Activated T-cell treated with anti-CD3 and anti-CD28 coated beads for 4 hours (primary cell): ENCODE measurements around the gene MOB4.
"Not testable (repeated sequence)": the region's sequence is repeated elsewhere in the genome, so short reads cannot be mapped to it uniquely, and the experiment has no call there.

Source experiments
- DNase-seq: peaks from one replicate; pipeline ENCODE4 v3.0.0-alpha.2; 2020

MOB4 gene

DNA sequence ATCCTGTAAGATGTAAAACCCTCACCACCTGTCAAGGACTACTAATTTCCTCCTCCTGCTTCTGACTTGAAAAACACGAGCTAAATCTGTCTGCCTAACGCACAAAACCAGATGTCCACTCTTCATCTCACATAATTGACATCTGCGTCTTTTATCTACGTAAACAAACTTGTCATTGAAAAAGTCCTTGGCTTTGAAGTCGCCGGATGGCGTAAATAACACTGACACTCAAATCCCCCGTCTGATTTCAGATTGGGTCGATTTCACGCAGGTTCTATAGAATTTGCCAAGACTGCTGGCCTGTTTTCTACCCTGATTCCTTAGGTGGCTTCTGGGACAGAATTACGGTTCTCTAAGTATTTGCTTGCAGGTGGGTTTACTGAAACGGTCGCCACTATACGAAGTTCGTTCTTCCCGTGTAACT is 539 bp upstream of the MOB4 start:
- no peak for DNase-seq

DNA sequence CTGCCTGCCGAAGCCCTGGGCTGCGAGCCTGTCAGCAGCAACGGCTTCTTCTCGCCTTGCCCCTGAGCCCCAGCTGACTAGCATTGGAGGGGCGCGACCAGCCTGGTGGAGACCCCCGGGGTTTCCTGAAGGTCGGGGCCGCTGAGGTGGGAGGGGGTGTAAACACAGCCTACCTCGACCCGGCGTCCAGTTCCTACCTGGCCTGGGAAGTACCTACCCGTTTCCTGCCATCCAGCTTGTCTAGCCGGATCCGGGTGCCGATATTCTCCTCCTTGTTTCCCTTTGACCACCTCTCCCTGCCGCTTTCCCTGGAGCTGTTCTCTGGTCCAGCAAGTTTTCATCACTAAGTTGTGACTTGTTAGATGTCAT is 511 bp downstream of the MOB4 start:
- DNase-seq = no peak

DNA sequence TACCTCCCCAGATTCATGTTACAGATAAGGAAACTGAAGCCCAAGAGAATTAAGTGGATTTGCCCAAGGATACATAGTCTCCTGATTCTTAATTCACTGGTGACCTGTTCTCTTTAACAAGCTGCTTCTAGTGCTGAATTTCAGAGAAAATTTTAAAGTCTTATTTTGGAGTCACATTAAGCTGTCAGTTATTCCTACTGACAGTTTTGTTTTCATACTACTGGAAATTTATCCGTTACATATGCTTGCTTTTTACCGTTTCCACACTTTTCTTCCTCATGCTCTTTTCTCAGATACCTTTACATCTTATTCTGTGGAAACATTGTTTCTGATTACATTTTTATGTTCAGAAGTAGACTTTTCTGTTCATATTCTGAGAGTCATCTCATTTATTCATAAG is 1.3 kb downstream of the MOB4 start:
- no peak for DNase-seq

DNA sequence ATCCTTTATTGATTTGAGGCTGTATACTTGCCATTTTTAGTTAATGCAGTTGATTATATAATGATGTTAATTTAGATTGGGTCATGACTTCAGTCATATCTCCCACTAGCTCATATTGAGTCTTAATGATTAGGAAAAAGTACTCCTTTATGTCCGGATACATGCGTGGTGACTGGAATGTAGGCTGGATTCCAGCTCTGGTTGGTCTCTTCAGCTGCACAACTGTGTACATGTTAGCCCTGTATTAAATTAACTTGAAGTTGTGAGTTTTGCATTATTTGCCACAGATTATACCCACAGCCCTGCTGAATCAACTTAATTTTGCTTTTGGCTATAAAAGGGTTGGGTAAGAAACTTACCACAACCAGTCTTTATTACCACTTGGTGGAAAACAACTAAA is 22.5 kb downstream of the MOB4 start:
- no peak for DNase-seq

DNA sequence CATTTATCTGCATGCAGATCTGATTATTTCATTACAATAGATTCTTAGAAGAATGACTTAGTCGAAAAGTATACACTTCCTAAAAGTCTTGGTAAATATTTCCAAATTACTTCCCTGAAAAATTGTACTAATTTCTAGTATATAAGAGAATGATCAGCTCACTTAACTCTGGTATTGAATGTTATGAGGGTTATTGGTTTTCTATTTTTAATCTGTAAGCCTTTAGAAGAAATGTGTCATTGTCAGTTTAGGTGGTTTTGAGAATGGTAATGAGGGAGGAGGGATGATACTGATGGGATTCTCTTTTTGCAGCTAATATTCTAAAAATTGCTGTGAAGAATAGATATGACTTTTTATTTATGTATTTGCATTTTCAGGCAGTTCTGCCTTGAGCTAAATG is 23.9 kb downstream of the MOB4 start:
- no peak for DNase-seq

DNA sequence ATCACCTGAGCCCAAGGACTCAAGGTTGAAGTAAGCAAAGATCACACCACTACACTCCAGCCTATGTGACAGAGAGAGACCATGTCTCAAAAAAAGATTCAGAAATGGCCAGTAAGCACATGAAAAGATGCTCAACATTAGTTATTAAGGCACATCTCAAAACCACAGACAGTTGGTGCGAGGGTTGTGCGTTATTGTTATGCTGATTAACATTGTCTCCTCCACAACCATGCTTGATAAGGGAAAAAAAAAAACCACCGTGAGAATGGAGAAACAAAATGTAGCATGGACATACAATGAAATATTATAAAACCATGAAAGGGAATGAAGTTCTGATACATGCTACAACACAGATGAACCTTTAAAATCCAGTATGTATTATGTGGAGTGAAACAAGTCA is 27.3 kb downstream of the MOB4 start:
- DNase-seq = no peak

DNA sequence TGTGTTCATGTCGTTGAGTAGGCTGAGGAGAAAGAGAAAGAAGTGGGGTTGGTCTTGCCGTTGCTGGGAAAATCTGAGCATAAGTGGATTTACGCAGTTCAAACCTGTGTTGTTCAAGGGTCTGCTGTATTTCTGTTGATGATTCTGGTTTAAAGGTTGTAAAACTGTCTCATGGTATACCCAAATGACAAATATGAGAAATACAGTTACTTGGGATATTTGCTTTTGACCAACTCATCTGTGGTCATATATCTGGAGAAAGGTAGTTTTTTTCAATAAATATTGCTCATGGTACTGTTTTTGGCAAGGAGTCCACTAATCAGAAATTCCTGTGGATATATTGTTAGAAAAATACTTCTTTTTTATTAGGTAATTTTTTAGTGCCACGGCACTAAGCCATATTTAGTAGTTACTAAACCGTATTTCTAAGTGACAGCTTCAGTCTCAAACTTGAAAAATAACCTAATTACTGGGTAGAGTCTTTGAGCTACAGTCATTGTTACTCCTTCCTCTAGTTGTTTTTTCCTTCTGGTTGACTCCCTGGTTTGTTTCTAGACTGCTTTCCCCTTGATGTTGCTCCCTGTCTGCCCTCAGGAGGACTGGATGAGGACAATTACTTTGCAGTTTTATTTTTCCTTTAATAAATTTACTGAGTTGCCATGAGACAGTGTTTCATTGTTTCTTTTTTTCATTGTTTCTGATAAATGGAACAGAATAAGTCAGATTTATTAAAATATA is 31.5 kb downstream of the MOB4 start:
- no peak for DNase-seq

DNA sequence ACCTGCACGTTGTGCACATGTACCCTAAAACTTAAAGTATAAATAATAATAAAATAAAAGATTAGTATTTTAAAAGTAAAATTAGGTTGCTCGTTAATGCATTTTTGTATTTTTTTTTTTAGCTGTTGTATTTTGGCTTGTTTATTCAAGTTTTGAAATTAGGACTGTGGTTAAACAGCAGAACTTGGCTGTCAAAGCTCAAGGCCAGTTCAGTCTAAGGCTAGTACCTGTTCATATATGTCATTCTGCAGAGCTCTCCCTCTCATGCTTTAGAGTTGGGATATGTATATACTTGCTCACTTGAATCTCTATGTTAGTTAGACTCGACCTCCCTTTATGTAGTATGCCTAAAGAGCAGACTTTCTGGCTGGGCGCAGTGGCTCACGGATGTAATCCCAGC is 32.7 kb downstream of the MOB4 start:
- no peak for DNase-seq

DNA sequence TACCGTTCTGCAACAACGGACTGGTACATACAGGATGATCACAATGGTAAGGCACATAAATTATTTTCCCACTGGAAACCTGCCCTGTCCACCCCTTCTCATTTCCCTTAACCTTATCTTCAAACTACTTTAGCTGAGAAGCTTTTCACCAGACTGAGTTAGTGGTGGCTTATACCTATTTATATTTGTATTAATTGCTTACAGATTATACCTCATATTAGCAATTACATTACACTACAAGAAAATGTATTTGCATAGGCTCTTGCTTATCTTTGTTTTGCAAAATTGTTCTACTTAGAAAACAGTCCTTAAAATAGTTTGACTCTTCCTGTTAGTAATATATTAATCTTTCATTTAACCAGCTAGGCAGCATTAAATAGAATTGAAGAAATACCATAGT is 35.4 kb downstream of the MOB4 start:
- DNase-seq = not testable (repeated sequence)

DNA sequence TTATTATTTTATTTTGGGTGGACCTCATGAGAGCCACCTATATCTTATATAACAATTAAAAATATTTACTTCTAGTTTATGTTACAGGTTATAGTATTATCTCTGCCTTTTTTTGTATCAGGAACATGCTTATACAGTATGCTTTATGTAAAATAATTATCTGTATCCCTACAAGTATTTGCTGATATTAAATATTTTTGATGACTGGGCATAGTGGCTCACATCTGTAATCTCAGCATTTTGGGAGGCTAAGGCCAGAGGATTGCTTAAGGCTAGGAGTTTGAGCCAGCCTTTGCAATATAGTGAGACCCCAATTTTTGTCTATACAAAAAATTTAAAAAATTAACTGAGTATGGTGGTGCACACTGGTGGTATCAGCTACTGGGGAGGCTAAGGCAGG is 39.6 kb downstream of the MOB4 start:
- DNase-seq = no peak

DNA sequence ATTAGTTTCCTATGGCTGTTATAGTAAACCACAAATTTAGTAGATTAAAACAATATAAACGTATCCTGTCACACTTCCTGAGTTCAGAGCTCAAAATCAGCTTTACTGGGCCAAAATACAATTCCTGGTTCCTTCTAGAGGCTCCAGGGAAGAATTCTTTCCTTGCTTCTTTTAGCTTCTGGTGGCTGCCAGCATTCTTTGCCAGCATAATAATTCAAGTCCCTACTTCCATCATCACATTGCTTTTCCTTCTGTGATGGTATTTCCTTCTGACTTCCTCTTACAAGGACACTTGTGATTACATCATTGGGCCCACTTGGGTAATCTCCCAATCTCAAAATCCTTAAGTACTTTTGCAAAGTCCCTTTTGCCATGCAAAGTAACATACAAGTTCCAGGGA is 40.6 kb downstream of the MOB4 start:
- DNase-seq = no peak

DNA sequence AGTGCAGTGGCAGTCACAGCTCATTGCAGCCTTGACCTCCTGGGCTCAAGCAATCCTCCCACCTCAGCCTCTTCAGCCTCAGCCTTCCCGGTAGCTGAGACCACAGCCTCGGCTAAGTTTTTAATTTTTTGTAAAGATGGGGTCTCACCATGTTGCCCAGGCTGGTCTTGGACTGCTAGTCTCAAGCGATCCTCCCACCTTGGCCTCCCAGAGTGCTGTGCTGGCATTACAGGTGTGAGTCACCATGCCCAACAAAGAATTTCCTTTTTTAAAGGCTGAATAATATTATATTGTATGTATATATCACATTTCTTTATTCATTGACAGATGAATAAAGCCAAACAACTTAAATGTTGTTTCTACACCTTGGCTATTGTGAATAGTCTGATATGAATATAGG is 42.5 kb downstream of the MOB4 start:
- DNase-seq = no peak

DNA sequence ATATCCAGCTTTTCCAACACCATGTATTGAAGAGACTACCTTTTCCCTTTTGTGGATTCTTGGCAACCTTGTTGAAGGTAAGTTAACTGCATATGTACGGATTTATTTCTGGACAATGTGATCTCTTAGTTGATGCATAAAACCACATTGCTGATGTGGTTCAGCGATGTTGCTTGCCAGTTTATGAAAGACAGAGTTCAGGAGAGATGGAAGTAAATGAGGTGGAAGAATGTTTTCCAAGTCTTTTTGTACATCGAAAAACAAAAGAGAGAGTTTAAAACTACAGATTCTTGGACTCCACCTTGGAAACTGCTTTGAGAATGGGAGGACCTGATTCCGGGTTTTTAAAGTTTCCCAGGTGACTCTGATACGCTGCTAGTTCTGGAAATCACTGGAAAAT is 43.8 kb downstream of the MOB4 start:
- no peak for DNase-seq

DNA sequence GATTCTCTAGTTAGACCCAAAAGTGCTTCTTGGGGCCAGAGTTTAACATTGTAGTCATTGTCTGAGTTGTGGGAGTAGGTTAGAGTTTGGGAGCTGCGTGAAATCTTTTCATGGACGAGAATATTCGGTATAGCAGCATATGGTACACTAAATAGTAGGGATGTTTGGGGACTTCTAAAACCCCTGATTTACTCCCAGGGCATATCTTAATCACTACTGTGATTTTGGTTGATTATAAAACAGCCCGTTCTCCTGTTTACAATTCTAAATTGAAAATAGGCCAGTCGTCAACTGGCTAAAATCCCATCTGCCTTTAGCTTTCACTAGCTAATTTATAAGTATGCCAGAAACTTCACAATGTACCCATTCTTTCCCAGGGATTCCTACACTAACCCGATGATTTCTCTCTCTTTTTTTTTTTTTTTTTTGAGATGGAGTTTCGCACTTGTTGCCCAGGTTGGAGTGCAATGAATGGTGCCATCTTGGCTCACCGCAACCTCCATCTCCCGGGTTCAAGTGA is 44.3 kb downstream of the MOB4 start:
- no peak for DNase-seq

DNA sequence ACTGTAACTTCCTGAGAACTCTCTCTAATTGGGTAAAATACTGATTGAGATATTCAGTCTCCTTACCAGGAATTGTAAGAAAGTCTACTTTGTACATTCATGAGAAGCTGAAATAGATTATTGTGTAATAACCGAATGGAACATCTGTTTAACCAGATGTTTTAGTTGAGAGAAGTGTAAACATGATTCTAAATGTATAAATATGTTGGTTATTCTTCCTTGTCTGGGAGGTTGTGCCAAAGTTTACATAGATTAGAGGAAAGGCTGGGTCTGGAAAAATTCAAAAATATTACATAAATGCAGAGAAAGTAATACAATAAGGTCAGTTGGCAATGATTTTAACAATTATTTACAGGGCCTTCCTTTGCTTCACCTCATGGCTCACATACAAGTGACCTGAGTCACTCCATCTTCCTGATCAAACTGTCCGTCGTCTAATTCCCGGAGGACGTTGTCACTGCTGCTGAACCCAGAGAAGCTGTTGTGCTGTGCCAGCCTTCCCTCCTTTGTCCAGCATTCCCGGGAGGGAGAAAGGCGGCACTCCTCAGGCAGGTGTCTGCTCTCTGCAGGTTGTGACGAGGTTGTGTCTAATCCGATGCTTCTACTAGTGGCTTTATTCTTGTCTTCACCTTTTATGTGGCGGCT is 55.9 kb downstream of the MOB4 start:
- no peak for DNase-seq

DNA sequence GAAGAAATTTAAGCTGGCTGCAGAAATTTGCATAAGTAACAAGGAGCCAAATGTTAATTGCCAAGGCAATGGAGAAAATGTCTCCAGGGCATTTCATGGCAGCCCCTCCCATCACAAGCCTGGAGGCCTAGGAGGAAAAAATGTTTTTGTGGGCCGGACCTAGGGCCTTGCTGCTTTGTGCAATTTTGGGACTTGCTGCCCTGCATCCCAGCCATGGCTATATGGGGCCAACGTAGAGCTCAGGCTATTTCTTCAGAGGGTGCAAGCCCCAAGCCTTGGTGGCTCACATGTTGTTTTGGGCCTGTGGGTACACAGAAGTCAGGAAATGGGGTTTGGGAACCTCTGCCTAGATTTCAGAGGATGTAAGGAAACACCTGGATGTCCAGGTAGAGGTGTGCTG is 57.7 kb downstream of the MOB4 start:
- DNase-seq = no peak

DNA sequence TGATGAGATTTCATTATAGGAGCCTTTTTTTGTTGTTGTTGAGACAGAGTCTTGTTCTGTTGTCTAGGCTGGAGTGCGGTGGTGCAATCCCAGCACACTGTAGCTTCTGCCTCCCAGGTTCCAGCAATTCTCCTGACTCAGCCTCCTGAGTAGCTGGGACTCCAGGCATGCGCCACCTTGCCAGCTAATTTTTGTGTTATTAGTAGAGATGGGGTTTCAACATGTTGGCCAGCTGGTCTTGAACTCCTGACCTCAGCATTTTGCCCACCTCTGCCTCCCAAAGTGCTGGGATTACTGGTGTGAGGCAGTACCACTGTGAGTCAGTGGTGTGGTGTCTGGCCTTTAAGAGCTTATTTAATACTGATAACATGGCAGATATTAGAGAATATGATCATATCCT is 60.1 kb downstream of the MOB4 start:
- DNase-seq = no peak

DNA sequence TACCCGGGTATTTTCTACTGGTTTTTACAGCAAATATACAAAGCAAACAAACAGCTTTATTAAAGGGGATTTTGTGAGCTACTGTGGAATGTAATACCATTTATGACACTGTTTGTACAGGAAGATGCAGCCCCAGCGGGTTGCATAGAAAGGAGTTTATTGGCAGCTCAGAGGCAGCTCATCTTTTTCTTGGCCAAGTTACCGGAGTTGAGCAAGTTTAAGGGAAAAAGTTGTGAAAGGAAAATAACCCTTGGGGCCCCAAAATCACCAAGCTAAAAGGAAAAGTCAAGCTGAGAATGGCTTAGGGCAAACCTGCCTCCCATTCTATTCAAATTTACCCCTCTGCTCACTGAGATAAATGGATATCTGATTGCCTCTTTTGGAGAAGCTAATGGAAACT is 60.8 kb downstream of the MOB4 start:
- DNase-seq = no peak

DNA sequence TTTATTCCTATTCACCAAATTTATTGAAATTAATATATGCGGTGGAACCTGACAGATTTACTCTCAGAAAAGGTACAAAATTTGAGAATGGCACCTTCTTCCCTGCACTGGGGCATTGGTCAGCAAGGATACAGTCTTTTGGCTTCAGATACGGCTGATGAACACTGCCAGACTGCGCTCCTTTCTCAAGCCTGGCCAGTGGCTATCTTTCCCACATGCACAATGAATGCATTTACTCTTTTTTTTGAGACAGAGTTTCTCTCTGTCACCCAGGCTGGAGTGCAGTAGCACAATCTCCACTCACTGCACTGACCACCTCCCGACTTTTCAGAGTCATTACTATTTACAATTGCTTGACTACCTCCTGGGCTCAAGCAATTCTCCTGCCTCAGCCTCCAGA is 61.6 kb downstream of the MOB4 start:
- no peak for DNase-seq

DNA sequence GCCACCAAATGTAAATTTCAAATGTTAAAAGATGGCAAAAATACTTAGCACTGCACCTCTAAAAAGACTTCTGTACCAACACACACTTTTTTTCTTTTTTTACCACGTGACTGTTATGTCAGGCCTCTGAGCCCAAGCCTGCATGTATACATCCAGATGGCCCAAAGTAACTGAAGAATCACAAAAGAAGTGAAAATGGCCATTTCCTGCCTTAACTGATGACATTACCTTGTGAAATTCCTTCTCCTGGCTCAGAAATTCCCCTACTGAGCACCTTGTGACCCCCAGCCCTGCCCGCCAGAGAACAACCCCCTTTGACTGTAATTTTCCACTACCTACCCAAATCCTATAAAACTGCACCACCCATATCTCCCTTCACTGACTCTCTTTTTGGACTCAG is 62.4 kb downstream of the MOB4 start:
- DNase-seq = not testable (repeated sequence)

DNA sequence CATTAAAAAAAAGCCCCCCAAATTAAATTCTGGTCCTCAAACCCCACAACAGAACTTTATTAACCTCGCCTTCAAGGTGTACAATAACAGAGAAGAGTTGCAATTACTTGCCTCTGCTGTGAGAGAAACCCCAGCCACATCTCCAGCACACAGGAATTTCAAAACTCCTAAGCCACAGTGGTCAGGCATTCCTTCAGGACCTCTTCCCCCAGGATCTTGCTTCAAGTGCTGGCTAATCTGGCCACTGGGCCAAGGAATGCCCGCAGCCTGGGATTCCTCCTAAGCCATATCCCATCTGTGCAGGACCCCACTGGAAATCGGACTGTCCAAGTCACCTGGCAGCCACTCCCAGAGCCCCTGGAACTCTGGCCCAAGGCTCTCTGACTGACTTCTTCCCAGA is 64.3 kb downstream of the MOB4 start:
- DNase-seq = not testable (repeated sequence)

DNA sequence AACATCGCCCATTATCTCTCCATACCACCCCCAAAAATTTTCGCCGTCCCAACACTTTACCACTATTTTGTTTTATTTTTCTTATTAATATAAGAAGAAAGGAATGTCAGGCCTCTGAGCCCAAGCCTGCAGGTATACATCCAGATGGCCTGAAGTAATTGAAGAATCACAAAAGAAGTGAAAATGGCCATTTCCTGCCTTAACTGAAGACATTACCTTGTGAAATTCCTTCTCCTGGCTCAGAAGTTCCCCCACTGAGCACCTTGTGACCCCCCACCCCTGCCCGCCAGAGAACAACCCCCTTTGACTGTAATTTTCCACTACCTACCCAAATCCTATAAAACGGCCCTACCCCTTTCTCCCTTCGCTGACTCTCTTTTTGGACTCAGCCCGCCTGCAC is 71.4 kb downstream of the MOB4 start:
- not testable (repeated sequence) for DNase-seq

DNA sequence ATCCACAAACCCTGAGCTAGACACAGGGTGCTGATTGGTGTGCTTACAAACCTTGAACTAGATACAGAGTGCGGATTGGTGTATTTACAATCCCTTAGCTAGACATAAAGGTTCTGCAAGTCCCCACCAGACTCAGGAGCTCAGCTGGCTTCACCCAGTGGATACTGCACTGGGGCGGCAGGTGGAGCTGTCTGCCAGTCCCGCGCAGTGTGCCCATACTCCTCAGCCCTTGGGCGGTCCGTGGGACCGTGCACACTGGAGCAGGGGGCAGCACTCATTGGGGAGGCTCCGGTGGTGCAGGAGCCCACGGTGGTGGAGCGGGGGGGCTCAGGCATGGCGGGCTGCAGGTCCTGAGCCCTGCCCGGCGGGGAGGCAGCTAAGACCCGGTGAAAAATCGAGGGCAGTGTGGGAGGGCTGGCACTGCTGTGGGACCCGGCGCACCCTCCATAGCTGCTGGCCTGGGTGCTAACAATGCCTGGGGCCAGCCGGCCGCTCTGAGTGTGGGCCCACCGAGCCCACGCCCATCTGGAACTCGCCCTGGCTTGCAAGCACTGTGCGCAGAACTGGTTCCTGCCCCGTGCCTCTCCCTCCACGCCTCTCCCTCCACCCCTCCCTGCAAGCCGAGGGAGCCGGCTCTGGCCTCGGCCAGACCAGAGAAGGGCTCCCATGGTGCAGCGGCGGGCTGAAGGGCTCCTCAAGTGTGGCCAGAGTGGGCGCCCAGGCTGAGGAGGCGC is 75.6 kb downstream of the MOB4 start:
- no peak for DNase-seq

DNA sequence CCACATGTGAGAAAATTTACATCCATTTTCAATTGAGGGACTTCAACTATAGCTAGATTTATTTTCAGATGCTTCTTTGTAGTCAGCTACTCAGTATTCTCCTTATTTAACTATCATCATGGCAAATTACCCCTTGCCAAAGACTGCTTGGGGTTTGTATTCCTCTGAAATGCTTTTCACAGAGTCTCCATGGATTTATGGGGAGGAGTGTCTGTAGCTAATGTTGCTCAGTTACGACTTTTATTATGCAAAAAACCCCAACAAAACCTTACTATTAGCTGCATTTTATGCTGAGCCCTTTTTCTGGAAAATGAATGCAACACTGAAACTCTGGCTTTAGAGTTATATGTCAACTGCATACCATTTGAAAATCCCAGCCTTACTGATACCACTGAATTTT is 80.9 kb downstream of the MOB4 start:
- no peak for DNase-seq
